PC-3 (cell line): ENCODE results near the gene ACBD6.

Source experiments
- EZH2 ChIP-seq: fragments of 300-600 bp; sonication (generic); IDR thresholded peaks from one replicate; pipeline ENCODE4 v1.6.1; 2017; ENCODE audit warnings: antibody characterized with exemption, mild to moderate bottlenecking, low read length; ENCODE audit not compliant: unreplicated experiment
- TF ChIP-seq, protein P1 (sequence below): fragments of 300-600 bp; sonication (generic); conservative IDR thresholded peaks from 2 replicates; pipeline ENCODE4 v1.5.1; 2017; ENCODE audit warnings: antibody characterized with exemption, low read depth, mild to moderate bottlenecking, low read length

- TF ChIP-seq, protein P1, sequence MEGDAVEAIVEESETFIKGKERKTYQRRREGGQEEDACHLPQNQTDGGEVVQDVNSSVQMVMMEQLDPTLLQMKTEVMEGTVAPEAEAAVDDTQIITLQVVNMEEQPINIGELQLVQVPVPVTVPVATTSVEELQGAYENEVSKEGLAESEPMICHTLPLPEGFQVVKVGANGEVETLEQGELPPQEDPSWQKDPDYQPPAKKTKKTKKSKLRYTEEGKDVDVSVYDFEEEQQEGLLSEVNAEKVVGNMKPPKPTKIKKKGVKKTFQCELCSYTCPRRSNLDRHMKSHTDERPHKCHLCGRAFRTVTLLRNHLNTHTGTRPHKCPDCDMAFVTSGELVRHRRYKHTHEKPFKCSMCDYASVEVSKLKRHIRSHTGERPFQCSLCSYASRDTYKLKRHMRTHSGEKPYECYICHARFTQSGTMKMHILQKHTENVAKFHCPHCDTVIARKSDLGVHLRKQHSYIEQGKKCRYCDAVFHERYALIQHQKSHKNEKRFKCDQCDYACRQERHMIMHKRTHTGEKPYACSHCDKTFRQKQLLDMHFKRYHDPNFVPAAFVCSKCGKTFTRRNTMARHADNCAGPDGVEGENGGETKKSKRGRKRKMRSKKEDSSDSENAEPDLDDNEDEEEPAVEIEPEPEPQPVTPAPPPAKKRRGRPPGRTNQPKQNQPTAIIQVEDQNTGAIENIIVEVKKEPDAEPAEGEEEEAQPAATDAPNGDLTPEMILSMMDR, result no peak
- TF ChIP-seq EZH2, result no peak
Measured at GRCh38 chr1:180470031-180470430, 32.3 kb downstream of the ACBD6 start.
